Calu3 (cell line): ENCODE measurements around the gene HNRNPDL. TPM values are rescaled to one million over a fixed set of nuclear protein-coding genes. Genes with fewer than 3 reads are reported as not detected.
A peak's percentile ranks its signal among the peaks of the same experiment; 100 is the strongest.

Source experiments
- BruUV-seq: library from RNA; stranded (reverse); fragments of 400-500 nt; replicated peaks from 2 replicates; lab custom pipeline; 2021; lab: Mats Ljungman, UMichigan
- CTCF ChIA-PET: fragments of 300-600 bp; sonication (Branson Sonifier 250); formaldehyde crosslinking; loops from one replicate; lab custom pipeline; 2022; ENCODE audit warnings: antibody characterized with exemption; lab: Charles Lee
- DNase-seq: peaks from one replicate; pipeline ENCODE4 v3.0.0; 2022
- H3K27ac Mint-ChIP-seq: one replicate; pipeline ENCODE4 v1.8.0; 2022; ENCODE audit warnings: mixed read lengths; ENCODE audit not compliant: unreplicated experiment
- H3K27me3 Mint-ChIP-seq: one replicate; pipeline ENCODE4 v1.8.0; 2022; ENCODE audit warnings: mixed read lengths; ENCODE audit not compliant: unreplicated experiment
- H3K36me3 Mint-ChIP-seq: one replicate; pipeline ENCODE4 v1.8.0; 2022; ENCODE audit warnings: mild to moderate bottlenecking, moderate library complexity, mixed read lengths; ENCODE audit not compliant: insufficient read depth, unreplicated experiment
- H3K4me1 Mint-ChIP-seq: one replicate; pipeline ENCODE4 v1.8.0; 2022; ENCODE audit warnings: mild to moderate bottlenecking, low read depth, mixed read lengths; ENCODE audit not compliant: unreplicated experiment
- H3K4me3 Mint-ChIP-seq: one replicate; pipeline ENCODE4 v1.8.0; 2022; ENCODE audit warnings: mild to moderate bottlenecking, low read depth, moderate library complexity, mixed read lengths; ENCODE audit not compliant: unreplicated experiment
- H3K9me3 Mint-ChIP-seq: one replicate; pipeline ENCODE4 v1.8.0; 2022; ENCODE audit warnings: low read depth, mixed read lengths; ENCODE audit not compliant: unreplicated experiment
- intact Hi-C: fragments of 100-400 bp; cut with micrococcal nuclease; formaldehyde crosslinking; loops from one replicate; pipeline ENCODE4 v1.10.0; 2022; ENCODE audit not compliant: unreplicated experiment
- total RNA-seq: library from RNA; stranded (reverse); gene quantifications from 2 replicates; pipeline ENCODE4 v1.2.3, GENCODE V29; 2022
- TF ChIP-seq, protein P1 (sequence below): fragments of 200-600 bp; IDR thresholded peaks from one replicate; pipeline ENCODE4 v1.8.0; 2022; ENCODE audit warnings: antibody characterized with exemption; ENCODE audit not compliant: unreplicated experiment

Gene HNRNPDL
- total RNA-seq, 1 experiment from 2014 or later = 198 TPM

DNA sequence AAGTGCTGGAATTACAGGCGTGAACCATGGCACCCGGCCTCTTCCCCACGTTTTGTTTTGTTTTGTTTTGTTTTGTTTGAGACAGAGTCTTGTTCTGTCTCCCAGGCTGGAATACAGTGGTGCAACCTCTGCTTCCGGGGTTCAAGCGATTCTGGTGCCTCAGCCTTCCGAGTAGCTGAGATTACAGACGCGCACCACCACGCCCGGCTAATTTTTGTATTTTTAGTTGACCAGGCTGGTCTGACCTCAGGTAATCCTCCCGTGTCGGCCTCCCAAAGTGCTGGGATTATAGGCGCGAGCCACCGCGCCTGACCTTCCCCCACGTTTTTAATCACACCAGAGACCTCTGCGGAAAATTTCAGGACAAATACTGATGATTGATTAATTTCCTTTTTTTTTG, 2.3 kb upstream of the HNRNPDL start:
- peaks cover 9% of the 10 kb centered on the region for H3K27me3 Mint-ChIP-seq
- H3K36me3 Mint-ChIP-seq = peaks cover 57% of the 10 kb centered on the region
- intact Hi-C loops = no loop called here
- no peak for DNase-seq
- no peak overlapping the region for H3K27ac Mint-ChIP-seq
- H3K4me3 Mint-ChIP-seq = peak overlapping the region; percentile 99
- CTCF ChIA-PET = no interaction called here
- H3K9me3 Mint-ChIP-seq = no peaks in the 10 kb centered on the region
- BruUV-seq = no TSS peak
- TF ChIP-seq, protein P1, sequence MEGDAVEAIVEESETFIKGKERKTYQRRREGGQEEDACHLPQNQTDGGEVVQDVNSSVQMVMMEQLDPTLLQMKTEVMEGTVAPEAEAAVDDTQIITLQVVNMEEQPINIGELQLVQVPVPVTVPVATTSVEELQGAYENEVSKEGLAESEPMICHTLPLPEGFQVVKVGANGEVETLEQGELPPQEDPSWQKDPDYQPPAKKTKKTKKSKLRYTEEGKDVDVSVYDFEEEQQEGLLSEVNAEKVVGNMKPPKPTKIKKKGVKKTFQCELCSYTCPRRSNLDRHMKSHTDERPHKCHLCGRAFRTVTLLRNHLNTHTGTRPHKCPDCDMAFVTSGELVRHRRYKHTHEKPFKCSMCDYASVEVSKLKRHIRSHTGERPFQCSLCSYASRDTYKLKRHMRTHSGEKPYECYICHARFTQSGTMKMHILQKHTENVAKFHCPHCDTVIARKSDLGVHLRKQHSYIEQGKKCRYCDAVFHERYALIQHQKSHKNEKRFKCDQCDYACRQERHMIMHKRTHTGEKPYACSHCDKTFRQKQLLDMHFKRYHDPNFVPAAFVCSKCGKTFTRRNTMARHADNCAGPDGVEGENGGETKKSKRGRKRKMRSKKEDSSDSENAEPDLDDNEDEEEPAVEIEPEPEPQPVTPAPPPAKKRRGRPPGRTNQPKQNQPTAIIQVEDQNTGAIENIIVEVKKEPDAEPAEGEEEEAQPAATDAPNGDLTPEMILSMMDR = no peak
- H3K4me1 Mint-ChIP-seq = peaks cover 10% of the 10 kb centered on the region

DNA sequence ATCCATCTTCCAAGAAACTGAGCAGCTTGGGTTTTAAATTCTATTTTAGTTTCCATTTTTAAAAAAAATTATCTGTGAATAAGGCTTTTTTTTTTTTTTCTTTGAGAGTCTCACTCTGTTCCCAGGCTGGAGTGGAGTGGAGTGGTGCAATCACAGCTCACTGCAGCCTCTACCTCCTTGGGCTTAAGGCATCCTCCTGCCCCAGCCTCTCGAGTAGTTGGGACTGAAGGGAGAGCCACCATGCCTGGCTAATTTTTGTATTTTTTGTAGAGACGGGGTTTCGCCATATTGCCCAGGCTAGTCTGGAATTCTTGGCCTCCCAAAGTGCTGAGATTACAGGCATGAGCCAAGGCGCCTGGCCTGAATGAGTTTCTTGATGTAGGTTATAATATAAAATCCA, 1.6 kb upstream of the HNRNPDL start:
- H3K4me3 Mint-ChIP-seq = peak overlapping the region; percentile 99
- intact Hi-C loops = no loop called here
- no TSS peak for BruUV-seq
- DNase-seq = no peak
- CTCF ChIA-PET = no interaction called here
- H3K36me3 Mint-ChIP-seq = peaks cover 62% of the 10 kb centered on the region
- TF ChIP-seq, protein P1 = no peak
- peaks cover 9% of the 10 kb centered on the region for H3K27me3 Mint-ChIP-seq
- no peaks in the 10 kb centered on the region for H3K9me3 Mint-ChIP-seq
- H3K27ac Mint-ChIP-seq = no peak overlapping the region
- H3K4me1 Mint-ChIP-seq = peaks cover 9% of the 10 kb centered on the region

DNA sequence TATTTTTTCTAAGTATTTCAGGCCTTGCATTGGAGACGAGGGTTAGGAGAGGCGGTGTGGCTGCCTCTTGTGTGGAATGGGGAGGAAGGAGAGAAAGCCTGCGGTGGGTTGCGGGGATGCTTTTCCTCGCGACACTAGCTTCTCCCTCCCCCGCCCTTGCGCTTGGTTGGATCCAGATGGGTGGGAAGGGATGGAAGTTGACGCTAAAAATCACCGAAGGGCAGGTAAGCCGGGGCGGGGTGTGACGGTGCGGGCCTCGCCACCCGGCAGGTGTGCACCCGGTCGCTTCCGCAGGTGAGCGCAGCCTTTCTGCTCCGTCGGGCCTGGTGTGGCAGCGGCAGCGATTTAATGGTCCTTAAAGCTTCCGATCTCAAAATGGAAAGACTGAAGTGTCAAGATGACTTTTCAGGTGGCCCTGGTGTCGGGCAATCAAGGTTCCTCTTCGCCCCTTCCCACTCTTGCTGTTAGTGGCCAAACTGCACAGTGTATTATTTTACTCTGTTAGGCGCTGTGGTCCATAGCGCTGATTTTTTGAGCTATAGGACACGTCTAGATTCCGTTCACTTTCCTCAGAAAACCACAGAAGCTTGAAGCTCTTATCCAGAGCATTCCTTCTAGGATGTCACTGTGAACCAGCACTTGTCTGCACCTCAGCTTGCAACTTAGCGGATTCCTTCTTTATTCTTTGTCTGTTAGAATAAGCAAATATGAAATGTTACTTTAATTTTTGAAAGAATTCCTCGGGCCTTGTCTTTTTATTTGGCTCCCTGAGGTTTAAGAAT, 893 bp upstream of the HNRNPDL start:
- TF ChIP-seq, protein P1 = no peak
- CTCF ChIA-PET = no interaction called here
- peaks cover 9% of the 10 kb centered on the region for H3K27me3 Mint-ChIP-seq
- peak overlapping the region; percentile 99 for H3K4me3 Mint-ChIP-seq
- H3K27ac Mint-ChIP-seq = peak overlapping the region; percentile 99
- no peaks in the 10 kb centered on the region for H3K9me3 Mint-ChIP-seq
- intact Hi-C loops = no loop called here
- peaks cover 14% of the 10 kb centered on the region for H3K4me1 Mint-ChIP-seq
- peak; percentile 39 for DNase-seq
- BruUV-seq = TSS peak; percentile 50
- peaks cover 64% of the 10 kb centered on the region for H3K36me3 Mint-ChIP-seq

DNA sequence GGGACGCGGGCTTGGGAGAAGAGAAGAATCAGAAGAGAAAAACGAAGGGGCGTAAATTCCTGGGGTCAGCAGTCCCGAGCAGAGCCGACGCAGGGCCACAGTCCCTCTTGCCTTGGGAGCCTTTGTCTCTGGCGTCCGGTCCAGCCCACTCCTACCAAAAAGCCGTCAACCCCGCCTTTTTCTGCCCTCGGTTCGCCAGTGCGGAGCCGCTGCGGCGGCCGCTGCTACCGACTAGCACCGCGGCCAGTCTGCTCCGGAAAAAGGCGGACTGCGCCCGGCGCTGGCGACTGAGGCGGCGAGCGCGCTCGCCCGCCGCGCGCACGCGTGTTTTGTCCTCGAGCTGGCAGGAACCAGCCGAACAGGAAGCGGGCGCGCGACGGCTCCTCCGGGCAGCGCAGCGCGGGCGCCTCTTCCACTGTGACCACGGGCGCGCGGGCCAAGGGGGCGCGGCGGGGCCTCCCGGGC, 502 bp downstream of the HNRNPDL start:
- H3K36me3 Mint-ChIP-seq = peaks cover 77% of the 10 kb centered on the region
- BruUV-seq = no TSS peak
- peak overlapping the region; percentile 99 for H3K4me3 Mint-ChIP-seq
- CTCF ChIA-PET = interaction anchor here (0.6 to 1.0 kb wide), 2 partner anchors 10 to 35 kb away, joined by 3 to 4 read pairs; no protein-coding TSS in a partner anchor
- TF ChIP-seq, protein P1 = no peak
- intact Hi-C loops = loop anchor here (2.0 kb wide), 1 partner anchor 55 kb away; no protein-coding TSS in a partner anchor
- peaks cover 15% of the 10 kb centered on the region for H3K4me1 Mint-ChIP-seq
- H3K9me3 Mint-ChIP-seq = no peaks in the 10 kb centered on the region
- no peak for DNase-seq
- peak overlapping the region; percentile 99 for H3K27ac Mint-ChIP-seq
- H3K27me3 Mint-ChIP-seq = peaks cover 9% of the 10 kb centered on the region
